HAP-1 (cell line): Measurements from ENCODE around the gene INO80D.
A peak's percentile ranks its signal among the peaks of the same experiment; 100 is the strongest.
"Not testable (repeated sequence)": the region's sequence is repeated elsewhere in the genome, so short reads cannot be mapped to it uniquely, and the experiment has no call there.

Experiments
- DNase-seq, 2 experiments: peaks; one replicate each; pipeline ENCODE4 v3.0.0-alpha.2; 2016 to 2020; ENCODE audit warnings: low spot score in 2 of 2
- H3K27me3 ChIP-seq: fragments of 250-450 bp; sonication (Bioruptor Pico); 2 replicates; pipeline ENCODE4 v1.5.1; 2020; ENCODE audit warnings: low read depth, mild to moderate bottlenecking, moderate library complexity
- H3K36me3 ChIP-seq: fragments of 250-450 bp; sonication (Bioruptor Pico); replicated peaks from 2 replicates; pipeline ENCODE4 v1.5.1; 2020; ENCODE audit warnings: mild to moderate bottlenecking
- H3K4me1 ChIP-seq: fragments of 250-450 bp; sonication (Bioruptor Pico); 2 replicates; pipeline ENCODE4 v1.5.1; 2020; ENCODE audit warnings: mild to moderate bottlenecking
- H3K4me3 ChIP-seq: fragments of 250-450 bp; sonication (Bioruptor Pico); 2 replicates; pipeline ENCODE4 v1.5.1; 2020; ENCODE audit warnings: mild to moderate bottlenecking, moderate library complexity
- H3K9me3 ChIP-seq: fragments of 250-450 bp; sonication (Bioruptor Pico); 2 replicates; pipeline ENCODE4 v1.5.1; 2020; ENCODE audit warnings: mild to moderate bottlenecking, moderate library complexity
- in situ Hi-C: fragments of 300-500 bp; cut with MboI; formaldehyde crosslinking; loops from 3 replicates; pipeline ENCODE4 v1.14.3; 2020; ENCODE audit warnings: low sequenced_read_pairs, inconsistent platforms, mixed read lengths

INO80D gene

DNA sequence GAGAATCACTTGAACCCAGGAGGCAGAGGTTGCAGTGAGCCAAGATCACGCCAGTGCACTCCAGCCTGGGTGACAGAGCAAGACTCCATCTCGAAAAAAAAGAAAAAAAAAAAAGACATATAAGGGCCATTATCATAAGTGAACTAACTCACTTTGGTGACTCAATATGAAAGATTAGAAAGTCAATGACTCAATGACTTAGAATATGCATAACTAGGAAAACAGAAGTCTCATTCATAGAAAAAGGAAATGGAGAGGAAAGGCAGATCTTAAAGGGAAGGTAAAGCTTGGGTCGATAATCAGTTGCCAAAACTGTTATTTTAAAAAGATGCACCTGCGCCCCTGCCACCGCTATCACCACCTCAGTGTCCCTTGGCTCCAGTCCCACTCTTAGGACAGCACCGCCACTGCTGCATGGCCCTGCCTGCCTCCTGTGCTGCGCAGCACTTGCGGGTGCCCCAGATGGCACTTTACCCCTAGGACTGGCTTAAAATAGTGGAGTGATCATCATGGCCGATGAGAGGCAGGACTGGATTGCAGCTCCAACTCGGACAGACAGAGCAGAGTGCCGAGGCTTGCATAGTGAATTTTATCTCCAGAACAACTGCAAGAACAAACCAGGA, 54.7 kb downstream of the INO80D start:
- Histone ChIP-seq H3K4me1 (no peaks in the 10 kb centered on the region), H3K27me3 (no peaks in the 10 kb centered on the region), H3K36me3 (no peaks in the 10 kb centered on the region), H3K9me3 (peaks cover 5% of the 10 kb centered on the region; the same call in 1 of the 2 replicates), H3K4me3 (no peak overlapping the region)
- DNase-seq: no peak
- in situ Hi-C loops: no loop called here

GRCh38 chr2:206028101-206028500, 57.9 kb downstream of the INO80D start:
- Histone ChIP-seq H3K9me3 (no peaks in the 10 kb centered on the region), H3K4me1 (no peaks in the 10 kb centered on the region), H3K4me3 (no peak overlapping the region), H3K36me3 (no peaks in the 10 kb centered on the region), H3K27me3 (no peaks in the 10 kb centered on the region)
- in situ Hi-C loops: no loop called here
- DNase-seq: no peak

DNA sequence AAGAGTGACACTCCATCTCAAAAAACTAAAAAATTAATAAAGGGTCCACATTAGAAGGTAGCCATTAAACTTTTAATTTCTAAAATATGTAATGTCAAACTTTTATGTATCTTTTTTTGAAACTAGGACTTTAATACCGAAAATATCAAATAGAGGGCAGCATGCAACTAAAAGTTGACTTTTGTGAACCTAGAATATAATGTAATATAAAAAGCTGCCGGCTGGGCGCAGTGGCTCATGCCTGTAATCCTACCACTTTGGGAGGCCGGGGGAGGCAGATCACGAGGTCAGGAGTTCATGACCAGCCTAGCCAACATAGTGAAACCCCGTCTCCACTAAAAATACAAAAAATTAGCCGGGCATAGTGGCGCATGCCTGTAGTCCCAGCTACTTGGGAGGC, 62.8 kb downstream of the INO80D start:
- in situ Hi-C loops: no loop called here
- Histone ChIP-seq H3K4me1 (peaks cover 17% of the 10 kb centered on the region), H3K27me3 (no peaks in the 10 kb centered on the region), H3K9me3 (no peaks in the 10 kb centered on the region), H3K4me3 (no peak overlapping the region), H3K36me3 (no peaks in the 10 kb centered on the region)
- DNase-seq: no peak

DNA sequence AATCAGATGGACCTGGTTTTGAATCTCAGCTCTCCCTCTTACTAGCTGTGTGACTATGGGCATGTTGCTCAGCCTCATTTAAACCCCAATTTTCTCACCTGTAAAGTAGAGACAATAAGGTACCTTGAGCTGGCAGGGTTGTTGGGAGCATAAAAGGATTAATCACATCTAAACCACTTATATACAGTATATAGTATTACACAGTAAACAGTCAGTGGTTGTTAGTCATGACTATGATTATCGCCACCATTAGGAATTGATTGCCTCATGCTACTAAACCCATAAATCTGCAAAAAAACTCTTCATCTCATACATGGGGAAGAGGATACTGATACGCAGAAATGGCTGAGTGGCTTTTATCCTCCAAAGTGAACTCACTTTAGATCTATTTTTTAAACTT, 65.8 kb downstream of the INO80D start:
- Histone ChIP-seq H3K4me3 (no peak overlapping the region), H3K9me3 (peaks cover 4% of the 10 kb centered on the region), H3K4me1 (peaks cover 17% of the 10 kb centered on the region), H3K36me3 (peaks cover 14% of the 10 kb centered on the region), H3K27me3 (no peaks in the 10 kb centered on the region)
- no peak for DNase-seq
- in situ Hi-C loops: no loop called here

DNA sequence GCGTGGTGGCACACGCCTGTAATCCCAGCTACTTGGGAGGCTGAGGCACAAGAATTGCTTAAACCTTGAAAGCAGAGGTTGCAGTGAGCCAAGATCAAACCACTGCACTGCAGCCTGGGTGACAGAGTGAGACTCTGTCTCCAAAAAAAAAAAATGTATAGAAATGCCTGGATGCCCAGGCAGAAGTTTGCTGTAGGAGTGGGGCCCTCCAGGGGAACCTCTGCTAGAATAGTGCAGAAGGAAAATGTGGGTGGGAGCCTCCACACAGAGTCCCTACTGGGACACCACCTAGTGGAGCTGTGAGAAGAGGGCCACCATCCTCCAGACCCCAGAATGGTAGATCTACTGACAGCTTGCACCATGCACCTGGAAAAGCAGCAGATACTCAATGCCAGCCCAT, 70.2 kb downstream of the INO80D start:
- H3K9me3 ChIP-seq, H3K27me3 ChIP-seq, DNase-seq, in situ Hi-C loops, H3K4me3 ChIP-seq: not testable (repeated sequence)
- Histone ChIP-seq H3K4me1 (peaks cover 17% of the 10 kb centered on the region), H3K36me3 (peaks cover 14% of the 10 kb centered on the region)

DNA sequence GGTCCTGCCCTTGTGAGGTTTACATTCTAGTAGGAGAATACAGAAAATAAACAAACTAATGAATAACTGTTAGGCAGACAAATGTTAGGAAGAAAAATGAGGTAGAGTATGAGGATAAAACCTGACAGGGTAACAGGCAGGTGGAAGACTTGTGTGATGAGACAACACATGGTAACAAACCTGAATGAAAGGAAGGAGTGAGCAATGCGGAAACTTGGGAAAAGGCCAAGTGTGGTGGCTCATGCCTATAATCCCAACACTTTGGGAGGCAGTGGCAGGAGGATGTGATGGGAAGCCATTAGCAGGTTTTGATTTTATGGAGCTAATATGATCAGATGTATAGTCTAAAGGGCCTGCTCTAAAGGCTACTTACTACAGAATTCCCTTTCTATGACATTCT, 74.2 kb downstream of the INO80D start:
- Histone ChIP-seq H3K9me3 (peaks cover 4% of the 10 kb centered on the region), H3K4me3 (no peak overlapping the region), H3K4me1 (no peaks in the 10 kb centered on the region), H3K36me3 (peaks cover 10% of the 10 kb centered on the region), H3K27me3 (no peaks in the 10 kb centered on the region)
- no peak for DNase-seq
- in situ Hi-C loops: no loop called here

GRCh38 chr2:206011018-206011614, 74.9 kb downstream of the INO80D start:
- no peak overlapping the region for H3K4me3 ChIP-seq
- no peak for DNase-seq
- in situ Hi-C loops: no loop called here
- peaks cover 5% of the 10 kb centered on the region; the same call in 1 of the 2 replicates for H3K36me3 ChIP-seq
- H3K27me3 ChIP-seq: no peaks in the 10 kb centered on the region
- peaks cover 2% of the 10 kb centered on the region; the same call in 1 of the 2 replicates for H3K9me3 ChIP-seq
- H3K4me1 ChIP-seq: no peaks in the 10 kb centered on the region

DNA sequence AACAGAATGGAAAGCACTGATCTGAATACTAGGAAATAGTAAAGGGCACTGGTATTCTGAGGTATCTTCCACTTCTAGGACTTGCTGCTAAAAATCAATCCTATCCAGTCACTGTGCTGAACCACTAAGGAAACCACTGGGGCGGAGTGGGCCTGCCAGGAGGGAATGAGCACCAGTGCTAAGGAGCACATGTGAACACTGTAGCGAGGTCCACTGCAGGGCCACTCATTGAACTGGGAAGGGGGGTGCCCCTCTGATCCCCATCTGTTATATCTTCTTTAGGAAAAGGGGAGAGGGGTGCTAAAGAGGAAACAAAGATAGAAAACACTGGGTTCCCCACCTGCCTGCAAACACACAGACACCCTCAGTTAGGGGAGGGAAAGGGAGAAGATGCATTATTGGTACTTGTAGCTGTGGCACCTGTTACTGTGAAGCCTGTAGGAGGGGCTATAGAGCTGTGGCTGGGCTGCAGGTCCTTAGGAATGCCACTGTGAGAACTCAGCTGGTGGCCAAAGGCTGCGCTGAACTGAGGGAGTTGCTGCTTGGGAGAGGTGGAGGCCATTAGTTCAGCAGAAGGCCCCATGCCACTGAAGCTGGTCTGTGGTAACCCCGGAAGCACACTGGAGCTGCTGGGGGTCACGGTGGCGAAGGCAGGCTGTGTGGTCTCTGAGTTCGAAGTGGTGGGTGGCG, 81.8 kb downstream of the INO80D start:
- no peak overlapping the region for H3K4me3 ChIP-seq
- peak in 1 of 2 experiments; percentile 62 for DNase-seq
- in situ Hi-C loops: no loop called here
- H3K27me3 ChIP-seq: no peaks in the 10 kb centered on the region
- H3K4me1 ChIP-seq: no peaks in the 10 kb centered on the region
- peaks cover 5% of the 10 kb centered on the region; the same call in 1 of the 2 replicates for H3K36me3 ChIP-seq
- no peaks in the 10 kb centered on the region for H3K9me3 ChIP-seq

- no peaks in the 10 kb centered on the region for H3K36me3 ChIP-seq
- H3K4me1 ChIP-seq: no peaks in the 10 kb centered on the region
- in situ Hi-C loops: no loop called here
- no peaks in the 10 kb centered on the region for H3K9me3 ChIP-seq
- DNase-seq: no peak
- no peak overlapping the region for H3K4me3 ChIP-seq
- no peaks in the 10 kb centered on the region for H3K27me3 ChIP-seq
Observed at GRCh38 chr2:206002440-206002839, 83.5 kb downstream of the INO80D start.

GRCh38 chr2:206001912-206002311, 84.1 kb downstream of the INO80D start:
- DNase-seq: no peak
- no peak overlapping the region for H3K4me3 ChIP-seq
- no peaks in the 10 kb centered on the region for H3K36me3 ChIP-seq
- no peaks in the 10 kb centered on the region for H3K27me3 ChIP-seq
- in situ Hi-C loops: no loop called here
- no peaks in the 10 kb centered on the region for H3K4me1 ChIP-seq
- H3K9me3 ChIP-seq: no peaks in the 10 kb centered on the region

GRCh38 chr2:206000776-206001175, 85.2 kb downstream of the INO80D start:
- no peaks in the 10 kb centered on the region for H3K27me3 ChIP-seq
- in situ Hi-C loops: no loop called here
- H3K36me3 ChIP-seq: no peaks in the 10 kb centered on the region

GRCh38 chr2:205998583-205998982, 87.4 kb downstream of the INO80D start:
- Histone ChIP-seq H3K4me3 (no peak overlapping the region), H3K9me3 (no peaks in the 10 kb centered on the region), H3K27me3 (no peaks in the 10 kb centered on the region), H3K36me3 (no peaks in the 10 kb centered on the region), H3K4me1 (no peaks in the 10 kb centered on the region)
- DNase-seq: no peak
- in situ Hi-C loops: no loop called here

More at GRCh38 chr2:206000776-206001175, 85.2 kb downstream of the INO80D start:
- Histone ChIP-seq H3K9me3 (no peaks in the 10 kb centered on the region), H3K4me3 (no peak overlapping the region), H3K4me1 (no peaks in the 10 kb centered on the region)
- no peak for DNase-seq

DNA sequence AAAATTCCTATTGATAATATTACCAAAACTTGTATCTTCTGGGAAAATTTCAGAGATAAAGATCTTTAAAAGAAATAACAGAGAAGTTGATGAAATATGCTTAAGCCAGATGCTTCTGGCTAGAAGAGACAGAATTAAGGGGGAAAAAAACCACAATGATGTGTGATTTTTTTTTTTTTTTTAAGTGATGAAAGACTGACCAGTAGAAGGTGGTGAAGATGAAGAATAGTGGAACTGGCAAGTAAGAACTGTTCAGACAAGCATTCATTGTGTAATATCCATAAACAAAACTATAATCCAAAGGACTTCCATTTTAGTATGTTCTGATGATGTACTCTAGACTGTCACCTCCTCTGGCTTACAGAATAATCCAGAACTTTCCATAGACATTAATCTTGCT, 89.8 kb downstream of the INO80D start:
- H3K4me3 ChIP-seq: no peak overlapping the region
- no peaks in the 10 kb centered on the region for H3K4me1 ChIP-seq
- H3K27me3 ChIP-seq: no peaks in the 10 kb centered on the region
- DNase-seq: no peak
- no peaks in the 10 kb centered on the region for H3K36me3 ChIP-seq
- in situ Hi-C loops: no loop called here
- H3K9me3 ChIP-seq: no peaks in the 10 kb centered on the region

GRCh38 chr2:205995260-205995659, 90.7 kb downstream of the INO80D start:
- Histone ChIP-seq H3K4me1 (no peaks in the 10 kb centered on the region), H3K4me3 (no peak overlapping the region), H3K36me3 (no peaks in the 10 kb centered on the region), H3K9me3 (no peaks in the 10 kb centered on the region), H3K27me3 (no peaks in the 10 kb centered on the region)
- DNase-seq: no peak
- in situ Hi-C loops: no loop called here
